Heart right ventricle (tissue), 16 donors: ENCODE data around the gene BABAM2. TPM values are rescaled to one million over a fixed set of nuclear protein-coding genes. Genes with fewer than 3 reads are reported as not detected.

ENCODE experiments used
- ATAC-seq, 8 donors: fragments of 200-7000 bp; cut with Tn5 transposase; one replicate each; pipeline ENCODE4 v1.9.1; 2020; ENCODE audit warnings: mild to moderate bottlenecking in 8 of 8, moderate library complexity in 8 of 8, moderate number of reproducible peaks in 1 of 8
- DNase-seq, 2 donors: peaks; one replicate each; pipeline ENCODE4 v3.0.0-alpha.2; 2020
- H3K27ac ChIP-seq, 10 donors: fragments of 200-600 bp; sonication (generic) in 2 of 10; one replicate each; pipeline versions ENCODE4 v1.5.0 to v1.8.0; 2020 to 2022; ENCODE audit warnings: mild to moderate bottlenecking in 3 of 10
- H3K27me3 ChIP-seq, 7 donors: fragments of 200-600 bp; one replicate each; pipeline ENCODE4 v1.8.0; 2021 to 2022; ENCODE audit warnings: mild to moderate bottlenecking in 2 of 7
- H3K36me3 ChIP-seq, 9 donors: fragments of 200-600 bp; sonication (generic) in 1 of 9; one replicate each; pipeline versions ENCODE4 v1.5.0 to v1.8.0; 2020 to 2022; ENCODE audit warnings: mild to moderate bottlenecking in 2 of 9
- H3K4me1 ChIP-seq, 9 donors: fragments of 200-600 bp; sonication (generic) in 1 of 9; one replicate each; pipeline versions ENCODE4 v1.5.0 to v1.8.0; 2020 to 2022; ENCODE audit warnings: mild to moderate bottlenecking in 4 of 9
- H3K4me3 ChIP-seq, 10 donors: fragments of 200-600 bp; sonication (generic) in 2 of 10; one replicate each; pipeline versions ENCODE4 v1.5.0 to v1.8.0; 2020 to 2022; ENCODE audit warnings: mild to moderate bottlenecking in 7 of 10, moderate library complexity in 2 of 10
- H3K9me3 ChIP-seq, 11 donors: fragments of 200-600 bp in 10 of 11; sonication (generic) in 2 of 11; one replicate each; pipeline versions ENCODE4 v1.5.0 to v1.8.0; 2013 to 2022; ENCODE audit warnings: mild to moderate bottlenecking in 2 of 11, control low read depth in 1 of 11, moderate library complexity in 1 of 11
- WGBS, 2 donors: extraction: QIAGEN DNeasy Blood & Tissue Kit; methylation state at CpG; one replicate each; pipeline ENCODE4 v1.1.7; 2013; ENCODE audit warnings: inconsistent platforms in 1 of 2; 5-methylcytosine and 5-hydroxymethylcytosine counted together
- intact Hi-C, 10 donors: fragments of 100-400 bp; cut with DNase I; formaldehyde crosslinking; loops; one replicate each; pipeline versions ENCODE4 v1.11.1 to v1.14.2; 2022
- polyA plus RNA-seq, 2 donors: library from polyadenylated mRNA; stranded (reverse); fragments of 200-250 nt; gene quantifications; one replicate each; pipeline ENCODE4 v1.2.3, GENCODE V29; 2013
- total RNA-seq, 10 donors: library from RNA; stranded (reverse); fragmentation: NEBNext Ultra II Directional in 3 of 10; extraction: Animal tissue kit (Norgen Biotek cat#: 25700) in 3 of 10; gene quantifications; one replicate each; pipeline versions ENCODE4 v1.2.1 to v1.2.4, GENCODE V29; 2021 to 2023
- TF ChIP-seq, protein P1 (sequence below), 9 donors: fragments of 200-600 bp; sonication (generic) in 2 of 9; IDR thresholded peaks; one replicate each; pipeline versions ENCODE4 v1.5.0 to v1.8.0; 2021 to 2022; ENCODE audit warnings: antibody characterized with exemption in 9 of 9, mild to moderate bottlenecking in 5 of 9, moderate library complexity in 1 of 9
- donor health status: Arrhythmogenic right ventricular cardiomyopathy.
- donor health status: ischemic (EF 13 %, LVEDD 7.1; RV severe dilation, severe dysfunction).
- donor health status: healthy with polysubstance abuse.
- donor health status: DM: no; HTN: yes; CAD: no.
- donor health status: DM: no; HTN: no; CAD: no.
- donor health status: ischemic (EF 25% LVEDD 6.9; RV normal size, moderate dysfunction).
- donor health status: ischemic (EF 25% LVEDD 5.7; RV mildly dilated, moderate dysfunction).
- donor health status: healthy.
- donor health status: DM: yes; HTN: yes; CAD: no.
- donor health status: Ischemic cardiomyopathy.
- donor health status: ischemic (EF 35%, LVEDD 5.7; RV mildly dilated, moderate dysfunction).
- donor health status: nonischemic (EF 11% LVEDD 7.7; RV severe dilation, severe dysfunction).
- donor health status: DM: yes; HTN: yes; CAD: no.
- donor health status: PGD.
- donor health status: ischemic (EF 29% LVEDD 5.4; RV normal size, mild dysfunction).
- donor health status: nonischemic (EF 23%, LVEDD 6.1; RV moderate dilation, normal function).

Gene BABAM2
- total and polyA plus RNA-seq, 12 donors: 13.3 to 83.4 (median 65.9) TPM

GRCh38 chr2:28294451-28294850, 403.9 kb downstream of the BABAM2 start:
- DNase-seq: no peak
- intact Hi-C loops: no loop called here
- Histone ChIP-seq H3K4me3 (no peak overlapping the region), H3K27me3 (no peaks in the 10 kb centered on the region), H3K9me3 (no peaks in the 10 kb centered on the region), H3K4me1 (no peaks in the 10 kb centered on the region), H3K36me3 (peaks cover 0 to 15% (median 4%) of the 10 kb centered on the region in 9 donors), H3K27ac (no peak overlapping the region)
- WGBS, 2 donors: 90 to 91% methylated on average over 1 of the region's 1 CpG
- TF ChIP-seq, protein P1, sequence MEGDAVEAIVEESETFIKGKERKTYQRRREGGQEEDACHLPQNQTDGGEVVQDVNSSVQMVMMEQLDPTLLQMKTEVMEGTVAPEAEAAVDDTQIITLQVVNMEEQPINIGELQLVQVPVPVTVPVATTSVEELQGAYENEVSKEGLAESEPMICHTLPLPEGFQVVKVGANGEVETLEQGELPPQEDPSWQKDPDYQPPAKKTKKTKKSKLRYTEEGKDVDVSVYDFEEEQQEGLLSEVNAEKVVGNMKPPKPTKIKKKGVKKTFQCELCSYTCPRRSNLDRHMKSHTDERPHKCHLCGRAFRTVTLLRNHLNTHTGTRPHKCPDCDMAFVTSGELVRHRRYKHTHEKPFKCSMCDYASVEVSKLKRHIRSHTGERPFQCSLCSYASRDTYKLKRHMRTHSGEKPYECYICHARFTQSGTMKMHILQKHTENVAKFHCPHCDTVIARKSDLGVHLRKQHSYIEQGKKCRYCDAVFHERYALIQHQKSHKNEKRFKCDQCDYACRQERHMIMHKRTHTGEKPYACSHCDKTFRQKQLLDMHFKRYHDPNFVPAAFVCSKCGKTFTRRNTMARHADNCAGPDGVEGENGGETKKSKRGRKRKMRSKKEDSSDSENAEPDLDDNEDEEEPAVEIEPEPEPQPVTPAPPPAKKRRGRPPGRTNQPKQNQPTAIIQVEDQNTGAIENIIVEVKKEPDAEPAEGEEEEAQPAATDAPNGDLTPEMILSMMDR (IDR thresholded peaks at IDR 0.05): no peak
- no peak for ATAC-seq

GRCh38 chr2:28296243-28296642, 405.7 kb downstream of the BABAM2 start:
- Histone ChIP-seq H3K4me3 (no peak overlapping the region), H3K36me3 (peaks cover 0 to 30% (median 4%) of the 10 kb centered on the region in 9 donors), H3K9me3 (no peaks in the 10 kb centered on the region), H3K27ac (no peak overlapping the region), H3K4me1 (no peaks in the 10 kb centered on the region), H3K27me3 (no peaks in the 10 kb centered on the region)
- no peak for ATAC-seq
- TF ChIP-seq, protein P1 (IDR thresholded peaks at IDR 0.05): no peak
- intact Hi-C loops: no loop called here
- DNase-seq: no peak
- 95 to 96% methylated on average over 7 of the region's 7 CpGs for WGBS, 2 donors

DNA sequence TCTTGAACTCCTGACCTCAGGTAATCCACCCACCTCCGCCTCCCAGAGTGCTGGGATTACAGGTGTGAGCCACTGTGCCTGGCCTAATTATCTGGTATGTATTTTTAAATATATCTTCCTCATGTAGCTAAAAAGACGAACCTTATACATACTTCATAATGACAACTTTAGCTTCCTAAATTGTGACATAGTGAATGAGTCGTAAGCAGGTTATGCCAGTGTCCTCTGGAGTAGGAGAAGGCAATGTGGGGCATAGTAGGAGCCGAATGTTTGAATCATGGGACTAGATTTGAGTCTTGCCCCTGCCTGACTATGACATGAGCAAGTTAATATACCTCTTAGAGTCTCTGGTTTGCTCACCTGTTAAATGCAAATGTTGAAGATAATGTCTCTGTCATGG, 406.4 kb downstream of the BABAM2 start:
- TF ChIP-seq, protein P1 (IDR thresholded peaks at IDR 0.05): no peak
- Histone ChIP-seq H3K4me1 (no peaks in the 10 kb centered on the region), H3K4me3 (no peak overlapping the region), H3K36me3 (peaks cover 0 to 34% (median 4%) of the 10 kb centered on the region in 9 donors), H3K27ac (no peak overlapping the region), H3K27me3 (no peaks in the 10 kb centered on the region), H3K9me3 (no peaks in the 10 kb centered on the region)
- ATAC-seq (no peak), DNase-seq (no peak)
- intact Hi-C loops: no loop called here
- 94 to 95% methylated on average over 4 of the region's 4 CpGs for WGBS, 2 donors

GRCh38 chr2:28297531-28297930, 407.0 kb downstream of the BABAM2 start:
- ATAC-seq (no peak), DNase-seq (no peak)
- intact Hi-C loops: no loop called here
- WGBS, 2 donors: 94 to 97% methylated on average over 2 of the region's 2 CpGs
- Histone ChIP-seq H3K4me1 (no peaks in the 10 kb centered on the region), H3K9me3 (no peaks in the 10 kb centered on the region), H3K4me3 (no peak overlapping the region), H3K27ac (no peak overlapping the region), H3K36me3 (peaks cover 0 to 34% (median 4%) of the 10 kb centered on the region in 9 donors), H3K27me3 (no peaks in the 10 kb centered on the region)
- TF ChIP-seq, protein P1 (IDR thresholded peaks at IDR 0.05): no peak
